Ascending aorta (tissue), 2 donors: ENCODE data around the gene POU2F3. TPM values are rescaled to one million over a fixed set of nuclear protein-coding genes. Genes with fewer than 3 reads are reported as not detected.

Source experiments
- DNase-seq, 2 donors: peaks; one replicate each; pipeline ENCODE4 v3.0.0-alpha.2; 2019; ENCODE audit warnings: low spot score in 2 of 2
- H3K27ac ChIP-seq, 2 donors: fragments of 200-600 bp; sonication (generic); one replicate each; pipeline ENCODE4 v1.5.1; 2016 to 2017; ENCODE audit warnings: mild to moderate bottlenecking in 1 of 2
- H3K27me3 ChIP-seq: fragments of 200-600 bp; sonication (generic); one replicate; pipeline ENCODE4 v1.5.1; 2017
- H3K36me3 ChIP-seq, 2 donors: fragments of 200-600 bp; sonication (generic); one replicate each; pipeline ENCODE4 v1.5.1; 2016
- H3K4me1 ChIP-seq, 2 donors: fragments of 200-600 bp; sonication (generic); one replicate each; pipeline ENCODE4 v1.5.1; 2016 to 2017; ENCODE audit warnings: mild to moderate bottlenecking in 1 of 2
- H3K4me3 ChIP-seq, 2 donors: fragments of 200-600 bp; sonication (generic); one replicate each; pipeline ENCODE4 v1.5.1; 2016 to 2017; ENCODE audit warnings: mild to moderate bottlenecking in 1 of 2
- H3K9me3 ChIP-seq, 2 donors: fragments of 200-600 bp; sonication (generic); one replicate each; pipeline ENCODE4 v1.5.1; 2016
- CTCF ChIP-seq, 3 experiments: fragments of 200-600 bp in 2 of 3; fragments of 450-650 bp in 1 of 3; sonication (generic) in 2 of 3; IDR thresholded peaks; one replicate each; pipeline ENCODE4 v1.5.1; 2016 to 2019; ENCODE audit warnings: antibody characterized with exemption in 3 of 3, mild to moderate bottlenecking in 1 of 3, moderate library complexity in 1 of 3
- intact Hi-C: fragments of 100-400 bp; cut with DNase I; formaldehyde crosslinking; loops from one replicate; pipeline ENCODE4 v1.15.1; 2023
- total RNA-seq: library from RNA; depleted of rRNA; stranded (reverse); fragments of >200 nt; gene quantifications from one replicate; pipeline ENCODE4 v1.1.0, GENCODE V29; 2016

POU2F3 gene
- total RNA-seq, 1 donor from 2014 or later, result not detected

- no peak overlapping the region for H3K4me3 ChIP-seq
- H3K27ac ChIP-seq, result peak overlapping the region in 1 of 2 donors; percentile 35
- H3K36me3 ChIP-seq, result no peaks in the 10 kb centered on the region
- no peak for DNase-seq
- no peaks in the 10 kb centered on the region for H3K9me3 ChIP-seq
- no peak for TF ChIP-seq CTCF (IDR thresholded peaks at IDR 0.05)
- H3K4me1 ChIP-seq, result peaks cover 0 to 6% of the 10 kb centered on the region in 2 donors
- intact Hi-C loops, result no loop called here
- H3K27me3 ChIP-seq, result no peaks in the 10 kb centered on the region
Measured at GRCh38 chr11:120208001-120208441, 31.9 kb upstream of the POU2F3 start.

DNA sequence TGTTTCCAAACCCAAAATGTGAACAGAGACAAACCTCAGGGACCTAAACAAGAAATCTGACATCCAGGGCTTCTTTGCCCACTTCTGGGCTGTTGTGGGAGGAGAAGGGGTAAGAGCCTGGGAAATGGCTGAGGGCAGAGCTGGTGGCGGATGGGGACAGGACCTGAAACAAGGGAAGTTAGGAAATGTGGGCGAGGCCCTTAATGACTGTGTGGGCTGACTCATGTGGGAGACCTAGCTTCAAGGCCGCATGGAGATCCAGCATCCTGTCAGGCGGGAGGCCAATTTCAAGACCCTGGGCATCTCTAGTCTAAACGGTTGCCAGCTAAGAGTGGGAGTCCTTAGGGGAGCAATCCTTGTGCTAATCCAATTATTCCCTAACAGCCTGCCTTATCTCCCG is 31.2 kb upstream of the POU2F3 start:
- Histone ChIP-seq H3K4me3 (no peak overlapping the region), H3K4me1 (peaks cover 0 to 6% of the 10 kb centered on the region in 2 donors), H3K9me3 (no peaks in the 10 kb centered on the region), H3K36me3 (no peaks in the 10 kb centered on the region), H3K27me3 (no peaks in the 10 kb centered on the region), H3K27ac (peak overlapping the region in 1 of 2 donors; percentile 35)
- DNase-seq, result peak in 1 of 2 donors; percentile 74
- no peak for TF ChIP-seq CTCF (IDR thresholded peaks at IDR 0.05)
- intact Hi-C loops, result no loop called here

- no peak for TF ChIP-seq CTCF (IDR thresholded peaks at IDR 0.05)
- H3K9me3 ChIP-seq, result no peaks in the 10 kb centered on the region
- no peaks in the 10 kb centered on the region for H3K36me3 ChIP-seq
- H3K4me1 ChIP-seq, result peaks cover 0 to 6% of the 10 kb centered on the region in 2 donors
- intact Hi-C loops, result no loop called here
- peak overlapping the region; percentile 19 to 48 for H3K27ac ChIP-seq
- H3K27me3 ChIP-seq, result no peaks in the 10 kb centered on the region
- peak overlapping the region; percentile 67 to 75 for H3K4me3 ChIP-seq
- no peak for DNase-seq
Measured at GRCh38 chr11:120209746-120210625, 30.0 kb upstream of the POU2F3 start.

DNA sequence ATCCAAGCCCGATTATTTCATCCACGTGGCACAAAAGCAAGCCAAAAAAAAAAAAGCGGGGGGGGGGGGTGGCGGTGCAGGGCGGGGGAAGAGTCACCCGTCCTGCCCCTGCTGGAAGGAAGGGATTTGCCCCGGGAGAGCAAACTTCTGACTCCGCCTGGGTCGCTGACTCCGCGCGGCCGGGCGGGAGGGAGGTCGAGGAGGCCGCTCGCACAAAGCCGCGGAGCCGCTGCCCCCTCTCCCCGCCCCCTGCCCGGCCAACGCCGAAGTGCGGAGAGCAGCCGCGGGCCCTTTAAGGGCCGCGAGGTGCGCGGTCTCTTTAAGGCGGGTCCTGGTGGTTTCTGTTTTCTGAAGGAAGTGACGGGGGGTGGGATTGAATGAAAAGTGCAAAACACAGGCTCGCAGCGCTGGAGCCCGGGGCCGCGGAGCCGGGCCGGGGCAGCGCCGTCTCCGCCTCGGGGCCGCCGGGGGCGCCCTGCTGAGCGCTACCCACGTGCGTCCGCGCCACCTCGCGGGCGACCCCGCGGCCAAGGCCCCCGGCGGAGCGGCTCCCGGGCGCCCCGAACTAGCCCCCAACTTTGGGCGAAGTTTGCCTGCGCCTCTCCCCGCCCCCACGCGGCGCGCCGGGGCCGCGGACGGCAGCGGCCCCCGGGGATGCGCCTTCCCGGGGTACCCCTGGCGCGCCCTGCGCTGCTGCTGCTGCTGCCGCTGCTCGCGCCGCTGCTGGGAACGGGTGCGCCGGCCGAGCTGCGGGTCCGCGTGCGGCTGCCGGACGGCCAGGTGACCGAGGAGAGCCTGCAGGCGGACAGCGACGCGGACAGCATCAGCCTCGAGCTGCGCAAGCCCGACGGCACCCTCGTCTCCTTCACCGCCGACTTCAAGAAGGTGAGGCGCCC is 29.1 kb upstream of the POU2F3 start, which contains the start of gene OAF:
Gene OAF (plus strand): TSS at position 407 of the 896 bp plus-strand sequence. CDS start 248 bp downstream, at position 655.
- Histone ChIP-seq H3K4me3 (peak within 1 kb of the TSS; percentile 67 to 75), H3K4me1 (peaks cover 0 to 6% of the 10 kb centered on the region in 2 donors), H3K27me3 (no peaks in the 10 kb centered on the region), H3K36me3 (no peaks in the 10 kb centered on the region), H3K9me3 (no peaks in the 10 kb centered on the region), H3K27ac (peak within 1 kb of the TSS; percentile 19 to 48)
- peak in 1 of 2 donors; percentile 74 for DNase-seq
- intact Hi-C loops, result no loop called here
- peak in 2 of 3 experiments; percentile 17 to 39 for TF ChIP-seq CTCF (IDR thresholded peaks at IDR 0.05)

GRCh38 chr11:120211522-120212258 is 28.2 kb upstream of the POU2F3 start:
- no peaks in the 10 kb centered on the region for H3K27me3 ChIP-seq
- intact Hi-C loops, result no loop called here
- peak overlapping the region; percentile 10 to 41 for H3K27ac ChIP-seq
- no peak for DNase-seq
- peaks cover 0 to 6% of the 10 kb centered on the region in 2 donors for H3K4me1 ChIP-seq
- no peak for TF ChIP-seq CTCF (IDR thresholded peaks at IDR 0.05)
- H3K4me3 ChIP-seq, result peak overlapping the region; percentile 67 to 75
- no peaks in the 10 kb centered on the region for H3K9me3 ChIP-seq
- H3K36me3 ChIP-seq, result no peaks in the 10 kb centered on the region
